Stimulated activated CD8-positive, alpha-beta memory T cell treated with anti-CD3 and anti-CD28 coated beads, Interleukin-15, amount 100 ng/mL, for 48 hours (primary cell): ENCODE results near the gene WWTR1.

ENCODE experiments used
- DNase-seq, 2 donors: peaks; one replicate each; pipeline ENCODE4 v3.0.0-alpha.2; 2020; ENCODE audit warnings: low read depth in 2 of 2

The WWTR1 gene

GRCh38 chr3:149473357-149474249 is 184.2 kb downstream of the WWTR1 start:
- DNase-seq = no peak

- no peak for DNase-seq
Observed at GRCh38 chr3:149472030-149472797, 185.6 kb downstream of the WWTR1 start.

- no peak for DNase-seq
Observed at GRCh38 chr3:149470381-149470780, 187.4 kb downstream of the WWTR1 start.

- no peak for DNase-seq
Observed at GRCh38 chr3:149468504-149469212, 189.2 kb downstream of the WWTR1 start.
